ENCODE data around the gene KIR2DL3.
"Not testable (repeated sequence)": the region's sequence is repeated elsewhere in the genome, so short reads cannot be mapped to it uniquely, and the experiment has no call there.

Gene KIR2DL3

GRCh38 chr19:54741950-54742349 lies 3.6 kb downstream of the KIR2DL3 start:
- DNase-seq (ENCODE audit: low read depth): not testable (repeated sequence)

GRCh38 chr19:54744080-54744479 lies 5.8 kb downstream of the KIR2DL3 start:
- not testable (repeated sequence) for DNase-seq (ENCODE audit: low read depth)

- not testable (repeated sequence) for DNase-seq (ENCODE audit: low read depth)
These were observed 9.5 kb downstream of the KIR2DL3 start for GRCh38 chr19:54747614-54748322.

- not testable (repeated sequence) for DNase-seq (ENCODE audit: low read depth)
These were observed 12.0 kb downstream of the KIR2DL3 start for GRCh38 chr19:54750276-54750675.

GRCh38 chr19:54756204-54757110 lies 18.1 kb downstream of the KIR2DL3 start:
- not testable (repeated sequence) for DNase-seq (ENCODE audit: low read depth)

GRCh38 chr19:54758577-54758976 lies 20.3 kb downstream of the KIR2DL3 start:
- DNase-seq (ENCODE audit: low read depth): not testable (repeated sequence)

- not testable (repeated sequence) for DNase-seq (ENCODE audit: low read depth)
These were observed 25.9 kb downstream of the KIR2DL3 start for GRCh38 chr19:54764219-54764618.

GRCh38 chr19:54766464-54766863 lies 28.2 kb downstream of the KIR2DL3 start:
- not testable (repeated sequence) for DNase-seq (ENCODE audit: low read depth)

- DNase-seq (ENCODE audit: low read depth): not testable (repeated sequence)
These were observed 31.3 kb downstream of the KIR2DL3 start, which contains the start of gene KIR2DL1 for GRCh38 chr19:54769646-54770045. Gene KIR2DL1, plus strand, starts transcription at chr19:54769793. Its CDS starts 58 bp downstream, at chr19:54769851.

- not testable (repeated sequence) for DNase-seq (ENCODE audit: low read depth)
These were observed 32.2 kb downstream of the KIR2DL3 start for GRCh38 chr19:54770511-54770910.

GRCh38 chr19:54771018-54771960 lies 33.0 kb downstream of the KIR2DL3 start:
- not testable (repeated sequence) for DNase-seq (ENCODE audit: low read depth)

- DNase-seq (ENCODE audit: low read depth): not testable (repeated sequence)
These were observed 34.4 kb downstream of the KIR2DL3 start for GRCh38 chr19:54772666-54773065.

- DNase-seq (ENCODE audit: low read depth): not testable (repeated sequence)
These were observed 36.9 kb downstream of the KIR2DL3 start for GRCh38 chr19:54775095-54775815.

- not testable (repeated sequence) for DNase-seq (ENCODE audit: low read depth)
These were observed 37.5 kb downstream of the KIR2DL3 start for GRCh38 chr19:54775830-54776229.

- DNase-seq (ENCODE audit: low read depth): not testable (repeated sequence)
These were observed 39.5 kb downstream of the KIR2DL3 start for GRCh38 chr19:54777851-54778250.

GRCh38 chr19:54778896-54779295 lies 40.6 kb downstream of the KIR2DL3 start:
- not testable (repeated sequence) for DNase-seq (ENCODE audit: low read depth)

GRCh38 chr19:54782916-54783315 lies 44.6 kb downstream of the KIR2DL3 start:
- not testable (repeated sequence) for DNase-seq (ENCODE audit: low read depth)

GRCh38 chr19:54786091-54786723 lies 47.9 kb downstream of the KIR2DL3 start:
- DNase-seq (ENCODE audit: low read depth): not testable (repeated sequence)

GRCh38 chr19:54788154-54788553 lies 49.8 kb downstream of the KIR2DL3 start:
- not testable (repeated sequence) for DNase-seq (ENCODE audit: low read depth)

- DNase-seq (ENCODE audit: low read depth): no peak
These were observed 52.4 kb downstream of the KIR2DL3 start for GRCh38 chr19:54790711-54791110.

Data from T follicular helper cell (primary cell).